H1 (cell line): ENCODE results near the gene EGFLAM. TPM values are rescaled to one million over a fixed set of nuclear protein-coding genes. Genes with fewer than 3 reads are reported as not detected.

Experiments
- CTCF ChIA-PET: fragments of 300-600 bp; sonication (Branson Sonifier 250); formaldehyde crosslinking; loops from one replicate; lab custom pipeline; 2021; ENCODE audit not compliant: partially characterized antibody; lab: Charles Lee
- POLR2A ChIA-PET: fragments of 300-600 bp; sonication (Branson Sonifier 250); formaldehyde crosslinking; loops from one replicate; lab custom pipeline; 2021; ENCODE audit warnings: inconsistent platforms; ENCODE audit not compliant: partially characterized antibody; lab: Charles Lee
- DNase-seq, 2 experiments: peaks; one replicate each; pipeline versions ENCODE4 v3.0.0 to v3.0.0-alpha.2; 2010 to 2022; ENCODE audit warnings: low spot score in 2 of 2, low read depth in 1 of 2, mixed read lengths in 1 of 2
- FAIRE-seq: peaks from 2 replicates; lab custom pipeline; 2011; peaks lifted over from hg19 to GRCh38; lab: Jason Lieb, UNC
- H2AFZ ChIP-seq: 2 replicates; pipeline ENCODE4 v1.8.1; 2012; ENCODE audit warnings: low read length, inconsistent platforms
- H2AK5ac ChIP-seq: 2 replicates; pipeline ENCODE4 v1.6.1; 2013; ENCODE audit warnings: low read depth, low read length
- H2BK120ac ChIP-seq: replicated peaks from 2 replicates; pipeline ENCODE3; 2013; ENCODE audit warnings: low read depth, low read length, inconsistent platforms
- H2BK12ac ChIP-seq: 2 replicates; pipeline ENCODE4 v1.6.1; 2013; ENCODE audit warnings: low read depth, low read length
- H2BK15ac ChIP-seq: 2 replicates; pipeline ENCODE4 v1.6.1; 2013; ENCODE audit warnings: low read length
- H2BK20ac ChIP-seq: 2 replicates; pipeline ENCODE4 v1.6.1; 2013; ENCODE audit warnings: low read length
- H2BK5ac ChIP-seq: 2 replicates; pipeline ENCODE4 v1.6.1; 2013; ENCODE audit warnings: low read depth, low read length
- H3K14ac ChIP-seq: 2 replicates; pipeline ENCODE4 v1.6.1; 2013; ENCODE audit warnings: inconsistent platforms; ENCODE audit not compliant: insufficient read length
- H3K18ac ChIP-seq: 2 replicates; pipeline ENCODE4 v1.6.1; 2013; ENCODE audit warnings: low read length; ENCODE audit errors: extremely low read depth
- H3K23ac ChIP-seq: 2 replicates; pipeline ENCODE4 v1.6.1; 2013; ENCODE audit warnings: inconsistent platforms; ENCODE audit not compliant: insufficient read length
- H3K23me2 ChIP-seq: 2 replicates; pipeline ENCODE4 v1.6.1; 2013; ENCODE audit warnings: low read depth, low read length
- H3K27ac ChIP-seq: 2 replicates; pipeline ENCODE4 v1.6.1; 2011; ENCODE audit warnings: low read depth, low read length, inconsistent platforms
- H3K27me3 ChIP-seq, 4 experiments: replicated peaks in 1 of 4; 1 replicate in 1 of 4; 2 replicates in 3 of 4; pipeline versions ENCODE4 v1.6.1 to v1.8.1; 2011 to 2013; ENCODE audit warnings: low read length in 3 of 4, mild to moderate bottlenecking in 3 of 4, inconsistent platforms in 2 of 4, mixed read lengths in 2 of 4, moderate library complexity in 1 of 4; ENCODE audit not compliant: control insufficient read depth in 3 of 4, insufficient read depth in 3 of 4; ENCODE audit errors: extremely low read depth in 1 of 4
- H3K36me3 ChIP-seq, 4 experiments: 2 replicates each; pipeline versions ENCODE4 v1.6.1 to v1.8.1; 2011 to 2013; ENCODE audit warnings: mild to moderate bottlenecking in 4 of 4, low read length in 3 of 4, moderate library complexity in 2 of 4, control low read depth in 1 of 4, inconsistent platforms in 1 of 4; ENCODE audit not compliant: insufficient read depth in 4 of 4, control insufficient read depth in 2 of 4
- H3K4ac ChIP-seq: replicated peaks from 2 replicates; pipeline ENCODE3; 2013; ENCODE audit warnings: low read length, low read depth, mixed read lengths, inconsistent platforms; ENCODE audit not compliant: insufficient read length
- H3K4me1 ChIP-seq, 4 experiments: replicated peaks in 1 of 4; 1 replicate in 1 of 4; 2 replicates in 3 of 4; pipeline versions ENCODE4 v1.6.1 to v1.8.1; 2011 to 2013; ENCODE audit warnings: low read length in 3 of 4, inconsistent platforms in 2 of 4, mixed read lengths in 1 of 4; ENCODE audit not compliant: insufficient read depth in 4 of 4, control insufficient read depth in 3 of 4
- H3K4me2 ChIP-seq, 2 experiments: 2 replicates each; pipeline versions ENCODE4 v1.6.1 to v1.8.1; 2011 to 2013; ENCODE audit warnings: low read depth in 2 of 2, low read length in 2 of 2, control low read depth in 1 of 2, inconsistent platforms in 1 of 2, mild to moderate bottlenecking in 1 of 2; ENCODE audit not compliant: insufficient read depth in 1 of 2
- H3K4me3 ChIP-seq, 4 experiments: fragments of 200-600, 300-600 bp in 1 of 4; sonication (generic), shearing (Covaris generic), sonication (Bioruptor Twin) in 1 of 4; 2 replicates each; pipeline versions ENCODE4 v1.5.1 to v1.8.1; 2011 to 2016; ENCODE audit warnings: low read length in 4 of 4, low read depth in 3 of 4, control low read depth in 2 of 4, inconsistent platforms in 2 of 4, mild to moderate bottlenecking in 2 of 4, mixed read lengths in 1 of 4, moderate library complexity in 1 of 4; ENCODE audit not compliant: insufficient read depth in 2 of 4; ENCODE audit errors: extremely low read depth in 1 of 4
- H3K56ac ChIP-seq: replicated peaks from 2 replicates; pipeline ENCODE3; 2013; ENCODE audit warnings: low read depth, mild to moderate bottlenecking, mixed read lengths, low read length, inconsistent platforms; ENCODE audit not compliant: insufficient read length
- H3K79me1 ChIP-seq: 2 replicates; pipeline ENCODE4 v1.6.1; 2013; ENCODE audit warnings: low read depth, low read length, control low read depth
- H3K79me2 ChIP-seq, 2 experiments: 2 replicates each; pipeline versions ENCODE4 v1.6.1 to v1.8.1; 2012 to 2013; ENCODE audit warnings: low read length in 2 of 2, mild to moderate bottlenecking in 2 of 2, inconsistent platforms in 1 of 2; ENCODE audit not compliant: insufficient read depth in 2 of 2, control insufficient read depth in 1 of 2
- H3K9ac ChIP-seq, 4 experiments: replicated peaks in 1 of 4; 1 replicate in 1 of 4; 2 replicates in 3 of 4; pipeline versions ENCODE4 v1.6.1 to v1.8.1; 2011 to 2013; ENCODE audit warnings: low read depth in 3 of 4, low read length in 3 of 4, control low read depth in 2 of 4, mild to moderate bottlenecking in 2 of 4, moderate library complexity in 2 of 4, inconsistent platforms in 1 of 4; ENCODE audit errors: extremely low read depth in 1 of 4
- H3K9me3 ChIP-seq, 2 experiments: 2 replicates each; pipeline versions ENCODE4 v1.6.1 to v1.8.1; 2012 to 2013; ENCODE audit warnings: mild to moderate bottlenecking in 2 of 2, moderate library complexity in 2 of 2, control low read depth in 1 of 2, inconsistent platforms in 1 of 2, low read depth in 1 of 2, low read length in 1 of 2, mixed read lengths in 1 of 2; ENCODE audit not compliant: insufficient read depth in 2 of 2
- H4K20me1 ChIP-seq, 2 experiments: replicated peaks in 1 of 2; 2 replicates each; pipeline versions ENCODE3 to v1.8.1; 2011 to 2013; ENCODE audit warnings: inconsistent platforms in 2 of 2, low read length in 2 of 2, mild to moderate bottlenecking in 1 of 2; ENCODE audit not compliant: insufficient read depth in 2 of 2, control insufficient read depth in 1 of 2
- H4K5ac ChIP-seq: 2 replicates; pipeline ENCODE4 v1.6.1; 2013; ENCODE audit warnings: low read length, low read depth, mixed read lengths, inconsistent platforms; ENCODE audit not compliant: insufficient read length
- H4K8ac ChIP-seq: 2 replicates; pipeline ENCODE4 v1.8.0; 2013; ENCODE audit warnings: mild to moderate bottlenecking, moderate library complexity, low read length, inconsistent platforms; ENCODE audit not compliant: insufficient read depth; ENCODE audit errors: extremely low read depth
- H4K91ac ChIP-seq: replicated peaks from 2 replicates; pipeline ENCODE3; 2013; ENCODE audit warnings: low read length, mixed read lengths, inconsistent platforms; ENCODE audit not compliant: insufficient read length
- CBX8 ChIP-seq: fragments of 300-800, 300-1000 bp; sonication (generic); IDR thresholded peaks from 2 replicates; pipeline ENCODE4 v1.7.1; 2016; ENCODE audit warnings: low read depth, low read length, borderline replicate concordance
- CTBP2 ChIP-seq: IDR thresholded peaks from 2 replicates; pipeline ENCODE4 v1.7.0; 2011; ENCODE audit warnings: borderline replicate concordance, mild to moderate bottlenecking, moderate library complexity, mixed read lengths, low read length; ENCODE audit not compliant: insufficient read depth, insufficient read length
- EGR1 ChIP-seq: IDR thresholded peaks from 2 replicates; pipeline ENCODE4 v1.6.1; 2011; ENCODE audit warnings: low read depth, low read length, borderline replicate concordance
- EP300 ChIP-seq, 2 experiments: IDR thresholded peaks; 1 replicate in 1 of 2; 2 replicates in 1 of 2; pipeline ENCODE4 v1.6.1; 2011 to 2012; ENCODE audit warnings: low read depth in 2 of 2, low read length in 2 of 2, mild to moderate bottlenecking in 2 of 2, borderline replicate concordance in 1 of 2, inconsistent platforms in 1 of 2, moderate library complexity in 1 of 2
- KDM4A ChIP-seq: IDR thresholded peaks from one replicate; pipeline ENCODE4 v1.7.1; 2012; ENCODE audit warnings: low read depth, mild to moderate bottlenecking, moderate library complexity, low read length, inconsistent platforms; ENCODE audit not compliant: severe bottlenecking
- NRF1 ChIP-seq: IDR thresholded peaks from 2 replicates; pipeline ENCODE4 v1.6.1; 2011; ENCODE audit warnings: mild to moderate bottlenecking, low read depth, low read length, improper control_type of control experiment
- PHF8 ChIP-seq: fragments of 200-600 bp; sonication (generic); conservative IDR thresholded peaks from 2 replicates; pipeline ENCODE4 v1.7.1; 2012; ENCODE audit warnings: low read depth, mild to moderate bottlenecking, inconsistent platforms, low read length, moderate library complexity
- SAP30 ChIP-seq: fragments of 300-600 bp; sonication (generic); IDR thresholded peaks from 2 replicates; pipeline ENCODE4 v1.7.1; 2012; ENCODE audit warnings: low read length, moderate library complexity, mild to moderate bottlenecking, inconsistent platforms; ENCODE audit not compliant: insufficient read depth, insufficient replicate concordance
- TAF7 ChIP-seq: optimal IDR thresholded peaks from 2 replicates; pipeline ENCODE3; 2011; ENCODE audit warnings: low read depth, mild to moderate bottlenecking, inconsistent platforms, low read length, moderate library complexity, borderline replicate concordance
- WGBS, 2 experiments: shearing (Covaris generic) in 1 of 2; methylation state at CpG; one replicate each; pipeline versions ENCODE4 v1.1.6 to v1.1.7; 2013 to 2015; ENCODE audit warnings: low lambda C conversion rate in 2 of 2, mixed read lengths in 2 of 2, inconsistent platforms in 1 of 2, low coverage in 1 of 2, missing lambda C conversion rate in 1 of 2; ENCODE audit not compliant: insufficient replicate concordance in 2 of 2, insufficient coverage in 1 of 2, insufficient read length in 1 of 2; ENCODE audit errors: extremely low coverage in 1 of 2, missing lambda C conversion rate in 1 of 2; 5-methylcytosine and 5-hydroxymethylcytosine counted together
- polyA plus RNA-seq, 7 experiments: library from polyadenylated mRNA; depleted of rRNA in 3 of 7; stranded (reverse) in 5 of 7; unstranded in 2 of 7; fragments of >200 nt in 5 of 7; fragments of 200-250 nt in 2 of 7; gene quantifications; 1 replicate in 5 of 7; 2 replicates in 1 of 7; 4 replicates in 1 of 7; pipeline versions ENCODE4 v1.2.1 to v1.2.3, GENCODE V29; 2011 to 2013; ENCODE audit warnings: missing spikeins in 2 of 7, mixed read lengths in 2 of 7
- total RNA-seq: library from RNA; stranded (reverse); fragmentation: NEBNext Ultra II Directional; extraction: Animal tissue kit (Norgen Biotek cat#: 25700); gene quantifications from 2 replicates; pipeline ENCODE4 v1.2.1, GENCODE V29; 2021
- TF ChIP-seq, protein P1 (sequence below): IDR thresholded peaks from 2 replicates; pipeline ENCODE4 v1.6.1; 2012; ENCODE audit warnings: low read length, inconsistent platforms
- TF ChIP-seq, protein P2 (sequence below): IDR thresholded peaks from 2 replicates; pipeline ENCODE4 v1.6.1; 2012; ENCODE audit warnings: inconsistent platforms

The EGFLAM gene
- total and polyA plus RNA-seq, 2 of the 8 experiments (the other 6 are each of a cell fraction or from before 2014, with no cell fraction given), result 0.20 to 0.24 TPM

DNA sequence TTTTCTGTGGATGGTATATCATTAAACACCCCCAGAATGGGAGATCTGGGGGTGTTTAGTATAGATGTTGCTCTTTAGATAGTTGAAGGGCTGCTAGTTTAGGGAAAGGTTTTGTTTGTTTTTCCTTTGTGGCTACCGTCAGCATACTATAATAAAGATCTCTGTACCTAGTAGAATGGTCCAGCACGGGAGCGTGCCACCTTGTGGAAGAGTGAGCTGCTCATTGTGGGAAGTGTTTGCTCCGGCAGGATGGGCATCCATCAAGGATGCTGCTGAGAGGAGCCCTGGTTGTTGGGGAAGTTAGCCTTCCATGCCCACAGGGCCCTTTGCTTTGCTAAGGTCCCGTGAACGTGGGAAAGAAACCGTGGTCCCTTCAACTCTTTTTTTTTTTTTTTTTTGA, 185.0 kb downstream of the EGFLAM start:
- Histone ChIP-seq H4K5ac (no peak overlapping the region), H4K91ac (no peak overlapping the region), H2BK5ac (no peak overlapping the region), H2BK15ac (no peak overlapping the region), H3K18ac (no peak overlapping the region), H3K36me3 (no peaks in the 10 kb centered on the region), H3K56ac (no peak overlapping the region), H3K14ac (no peak overlapping the region), H3K23me2 (no peaks in the 10 kb centered on the region), H3K4me2 (no peak overlapping the region), H2AK5ac (no peak overlapping the region), H4K8ac (no peak overlapping the region), H3K79me1 (no peaks in the 10 kb centered on the region), H4K20me1 (no peaks in the 10 kb centered on the region), H2BK120ac (no peak overlapping the region), H3K27ac (no peak overlapping the region), H3K9me3 (no peaks in the 10 kb centered on the region), H2AFZ (no peak overlapping the region), H3K4ac (no peak overlapping the region), H3K27me3 (no peaks in the 10 kb centered on the region), H3K4me1 (no peaks in the 10 kb centered on the region; a peak in 1 of 7 replicates), H3K9ac (no peak overlapping the region), H3K4me3 (no peak overlapping the region), H3K79me2 (no peaks in the 10 kb centered on the region), H2BK20ac (no peak overlapping the region), H3K23ac (no peak overlapping the region), H2BK12ac (no peak overlapping the region)
- FAIRE-seq (no peak), DNase-seq (no peak)
- CTCF ChIA-PET, result interaction anchor here (1.1 to 5.4 kb wide), 6 partner anchors 9 to 365 kb away, joined by 3 to 63 read pairs (median 4); no protein-coding TSS in a partner anchor
- POLR2A ChIA-PET, result no interaction called here
- WGBS, 2 experiments, result 89% methylated on average over 6 of the region's 7 CpGs; no CpG with 5 or more reads in 1 of the 2 experiments
- no peak for TF ChIP-seq CBX8
- no peak for TF ChIP-seq KDM4A
- no peak for TF ChIP-seq CTBP2
- no peak for TF ChIP-seq PHF8
- no peak for TF ChIP-seq EGR1
- no peak for TF ChIP-seq NRF1
- TF ChIP-seq, protein P1, sequence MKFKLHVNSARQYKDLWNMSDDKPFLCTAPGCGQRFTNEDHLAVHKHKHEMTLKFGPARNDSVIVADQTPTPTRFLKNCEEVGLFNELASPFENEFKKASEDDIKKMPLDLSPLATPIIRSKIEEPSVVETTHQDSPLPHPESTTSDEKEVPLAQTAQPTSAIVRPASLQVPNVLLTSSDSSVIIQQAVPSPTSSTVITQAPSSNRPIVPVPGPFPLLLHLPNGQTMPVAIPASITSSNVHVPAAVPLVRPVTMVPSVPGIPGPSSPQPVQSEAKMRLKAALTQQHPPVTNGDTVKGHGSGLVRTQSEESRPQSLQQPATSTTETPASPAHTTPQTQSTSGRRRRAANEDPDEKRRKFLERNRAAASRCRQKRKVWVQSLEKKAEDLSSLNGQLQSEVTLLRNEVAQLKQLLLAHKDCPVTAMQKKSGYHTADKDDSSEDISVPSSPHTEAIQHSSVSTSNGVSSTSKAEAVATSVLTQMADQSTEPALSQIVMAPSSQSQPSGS, result no peak
- TF ChIP-seq TAF7, result no peak
- no peak for TF ChIP-seq EP300 (IDR thresholded peaks at IDR 0.05; ENCODE audit: borderline replicate concordance in 1 of 2, low read depth in 2 of 2, low read length in 2 of 2)
- no peak for TF ChIP-seq SAP30
- TF ChIP-seq, protein P2, sequence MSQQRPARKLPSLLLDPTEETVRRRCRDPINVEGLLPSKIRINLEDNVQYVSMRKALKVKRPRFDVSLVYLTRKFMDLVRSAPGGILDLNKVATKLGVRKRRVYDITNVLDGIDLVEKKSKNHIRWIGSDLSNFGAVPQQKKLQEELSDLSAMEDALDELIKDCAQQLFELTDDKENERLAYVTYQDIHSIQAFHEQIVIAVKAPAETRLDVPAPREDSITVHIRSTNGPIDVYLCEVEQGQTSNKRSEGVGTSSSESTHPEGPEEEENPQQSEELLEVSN, result no peak
